ENCODE measurements around the gene ORAI2. TPM values are rescaled to one million over a fixed set of nuclear protein-coding genes. Genes with fewer than 3 reads are reported as not detected.

ORAI2 gene
- total and polyA plus RNA-seq, 10 of the 15 experiments (the other 5 are each of a cell fraction or from before 2014, with no cell fraction given), result 5.8 to 111 (median 46.9) TPM

GRCh38 chr7:102426268-102427018, 6.9 kb upstream of the ORAI2 start (continued):
- TF ChIP-seq RBBP5 (conservative IDR thresholded peaks at IDR 0.05) (no peak), ASH2L (IDR thresholded peaks at IDR 0.05; ENCODE audit: borderline replicate concordance, low read depth) (no peak), MAX (IDR thresholded peaks at IDR 0.05; ENCODE audit: low read depth, low read length) (peak; percentile 80), SREBF2 (IDR thresholded peaks at IDR 0.05; ENCODE audit: low read length) (no peak), CHD2 (IDR thresholded peaks at IDR 0.05; ENCODE audit: borderline replicate concordance, low read depth, low read length) (peak; percentile 87), SREBF1 (IDR thresholded peaks at IDR 0.05; ENCODE audit: low read length) (no peak), REST (IDR thresholded peaks at IDR 0.05; ENCODE audit: low read depth, low read length) (no peak), RAD21 (IDR thresholded peaks at IDR 0.05; ENCODE audit: insufficient read depth, low read depth, low read length) (0 out of 2 replicates have a peak, but pooled peaks have one; percentile 13), MEF2B (IDR thresholded peaks at IDR 0.05; ENCODE audit: partially characterized antibody, poor library complexity, severe bottlenecking) (peak; percentile 47), IRF5 (IDR thresholded peaks at IDR 0.05; ENCODE audit: borderline replicate concordance) (no peak), MEF2A (IDR thresholded peaks at IDR 0.05; ENCODE audit: insufficient read depth, low read depth, low read length) (0 out of 2 replicates have a peak, but pooled peaks have one; percentile 52), RELA (IDR thresholded peaks at IDR 0.05; ENCODE audit: borderline replicate concordance, partially characterized antibody) (no peak), ZBTB4 (CRISPR knock-in tag; IDR thresholded peaks at IDR 0.05) (no peak), RB1 (IDR thresholded peaks at IDR 0.05; ENCODE audit: borderline replicate concordance) (0 out of 2 replicates have a peak, but pooled peaks have one; percentile 24), CREM (IDR thresholded peaks at IDR 0.05; ENCODE audit: low read depth) (peak; percentile 75; the same call in 1 of the 2 replicates), ZNF274 (IDR thresholded peaks at IDR 0.05; ENCODE audit: insufficient read depth, insufficient read length) (no peak), CHD4 (IDR thresholded peaks at IDR 0.05) (no peak), HCFC1 (IDR thresholded peaks at IDR 0.05; ENCODE audit: low read length) (no peak), BRCA1 (IDR thresholded peaks at IDR 0.05; ENCODE audit: low read depth, low read length) (no peak; the same call in 1 of the 2 replicates), CREB1 (IDR thresholded peaks at IDR 0.05; ENCODE audit: low read depth) (no peak)

All from GM12878 (cell line).